ENCODE measurements around the gene SUOX.

- TF ChIP-seq CTCF (IDR thresholded peaks at IDR 0.05) = no peak
- no peak for TF ChIP-seq POLR2A (IDR thresholded peaks at IDR 0.05)
Observed at GRCh38 chr12:55982319-55982936, 14.6 kb upstream of the SUOX start.

Measured in right lobe of liver (tissue), 4 donors.